LNCAP (cell line): Measurements from ENCODE around the gene GFOD2.

Source experiments
- TF ChIP-seq, protein P1 (sequence below): fragments of 450-650 bp; IDR thresholded peaks from 2 replicates; pipeline ENCODE4 v1.5.1; 2017; ENCODE audit warnings: mild to moderate bottlenecking

The GFOD2 gene

DNA sequence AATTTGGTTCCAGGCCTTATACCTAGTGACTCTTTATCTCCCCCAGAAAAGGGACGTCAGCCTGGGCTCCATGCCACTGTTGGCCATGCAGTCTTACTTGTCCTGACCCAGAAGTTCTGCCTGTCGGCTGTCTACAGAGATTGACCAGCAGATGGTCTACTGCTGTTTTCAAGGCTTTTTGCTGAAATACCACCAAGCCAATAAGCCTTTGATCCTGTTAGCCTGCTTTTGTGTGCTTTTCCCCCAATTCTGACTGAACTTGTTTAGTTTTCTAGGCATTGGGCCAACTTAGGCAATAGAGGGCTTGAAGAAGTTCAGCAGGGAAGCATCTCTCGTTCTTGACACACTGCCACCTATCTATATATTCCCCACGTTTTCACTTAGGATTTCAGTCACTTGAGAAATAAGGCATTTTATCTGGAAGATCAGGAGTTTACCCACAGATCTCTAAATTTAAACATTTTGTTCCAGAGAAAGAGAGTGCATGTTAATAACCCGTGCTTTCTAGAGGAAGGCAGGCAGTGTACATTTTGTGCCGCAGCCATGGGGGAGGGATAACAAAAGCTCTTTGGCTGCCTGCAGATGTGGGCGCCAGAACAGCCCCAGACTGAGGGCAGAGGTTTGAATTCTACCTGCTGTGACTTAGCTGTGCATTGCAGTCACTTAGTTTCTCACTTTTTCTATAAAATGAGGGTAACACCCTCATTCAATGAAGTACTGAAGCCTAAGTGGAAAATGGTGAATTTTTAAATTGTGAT, 86.5 kb downstream of the GFOD2 start:
- TF ChIP-seq, protein P1, sequence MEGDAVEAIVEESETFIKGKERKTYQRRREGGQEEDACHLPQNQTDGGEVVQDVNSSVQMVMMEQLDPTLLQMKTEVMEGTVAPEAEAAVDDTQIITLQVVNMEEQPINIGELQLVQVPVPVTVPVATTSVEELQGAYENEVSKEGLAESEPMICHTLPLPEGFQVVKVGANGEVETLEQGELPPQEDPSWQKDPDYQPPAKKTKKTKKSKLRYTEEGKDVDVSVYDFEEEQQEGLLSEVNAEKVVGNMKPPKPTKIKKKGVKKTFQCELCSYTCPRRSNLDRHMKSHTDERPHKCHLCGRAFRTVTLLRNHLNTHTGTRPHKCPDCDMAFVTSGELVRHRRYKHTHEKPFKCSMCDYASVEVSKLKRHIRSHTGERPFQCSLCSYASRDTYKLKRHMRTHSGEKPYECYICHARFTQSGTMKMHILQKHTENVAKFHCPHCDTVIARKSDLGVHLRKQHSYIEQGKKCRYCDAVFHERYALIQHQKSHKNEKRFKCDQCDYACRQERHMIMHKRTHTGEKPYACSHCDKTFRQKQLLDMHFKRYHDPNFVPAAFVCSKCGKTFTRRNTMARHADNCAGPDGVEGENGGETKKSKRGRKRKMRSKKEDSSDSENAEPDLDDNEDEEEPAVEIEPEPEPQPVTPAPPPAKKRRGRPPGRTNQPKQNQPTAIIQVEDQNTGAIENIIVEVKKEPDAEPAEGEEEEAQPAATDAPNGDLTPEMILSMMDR = no peak

DNA sequence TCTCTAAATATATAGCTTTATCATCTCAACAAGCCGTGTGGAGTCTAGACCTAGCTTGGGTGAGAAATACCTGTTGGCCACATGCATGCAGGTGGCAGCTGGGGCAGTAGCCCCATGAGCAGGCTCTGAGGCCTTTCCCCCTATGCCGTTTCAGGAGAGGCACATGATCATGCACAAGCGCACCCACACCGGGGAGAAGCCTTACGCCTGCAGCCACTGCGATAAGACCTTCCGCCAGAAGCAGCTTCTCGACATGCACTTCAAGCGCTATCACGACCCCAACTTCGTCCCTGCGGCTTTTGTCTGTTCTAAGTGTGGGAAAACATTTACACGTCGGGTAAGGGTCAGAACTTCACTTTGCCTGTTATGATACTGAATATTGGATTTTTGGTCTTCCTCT, 90.9 kb downstream of the GFOD2 start:
- TF ChIP-seq, protein P1 = no peak
